ENCODE data around the gene KANK3.

GRCh38 chr19:8373867-8374813, 31.1 kb upstream of the KANK3 start:
- no peak for TF ChIP-seq POLR2A (IDR thresholded peaks at IDR 0.05)
- no peak for TF ChIP-seq CTCF (IDR thresholded peaks at IDR 0.05)

All from uterus (tissue), 2 donors.